ENCODE data around the gene TBC1D24. TPM values are rescaled to one million over a fixed set of nuclear protein-coding genes. Genes with fewer than 3 reads are reported as not detected.

TBC1D24 gene
- total and polyA plus RNA-seq, 9 of the 15 experiments (the other 6 are each of a cell fraction or from before 2014, with no cell fraction given): 1.7 to 22.6 (median 7.2) TPM

GRCh38 chr16:2473999-2474876 lies 689 bp upstream of the TBC1D24 start (continued):
- TF ChIP-seq POU5F1 (IDR thresholded peaks at IDR 0.05; ENCODE audit: borderline replicate concordance, low read depth, low read length, partially characterized antibody) (no peak), LARP7 (IDR thresholded peaks at IDR 0.05) (no peak), NCOA6 (IDR thresholded peaks at IDR 0.05) (0 out of 2 replicates have a peak, but pooled peaks have one; percentile 7), VEZF1 (CRISPR knock-in tag; IDR thresholded peaks at IDR 0.05) (no peak), HDGF (IDR thresholded peaks at IDR 0.05) (no peak), E2F6 (IDR thresholded peaks at IDR 0.05; ENCODE audit: borderline replicate concordance in 1 of 2, extremely low read depth in 1 of 2, insufficient read depth in 1 of 2, insufficient read length in 1 of 2, low read depth in 1 of 2, low read length in 1 of 2, poor library complexity in 1 of 2, severe bottlenecking in 1 of 2) (peak; percentile 95 to 98), ARID1B (IDR thresholded peaks at IDR 0.05) (no peak), ZNF75A (CRISPR knock-in tag; IDR thresholded peaks at IDR 0.05) (no peak), L3MBTL2 (IDR thresholded peaks at IDR 0.05) (peak; percentile 92), ZNF696 (CRISPR knock-in tag; conservative IDR thresholded peaks at IDR 0.05) (no peak), ARID2 (IDR thresholded peaks at IDR 0.05) (no peak), ASH1L (IDR thresholded peaks at IDR 0.05; ENCODE audit: borderline replicate concordance, low read depth, partially characterized antibody) (no peak), IFI16 (CRISPR knock-in tag; IDR thresholded peaks at IDR 0.05) (no peak), DACH1 (IDR thresholded peaks at IDR 0.05; ENCODE audit: partially characterized antibody) (no peak), GTF3C2 (IDR thresholded peaks at IDR 0.05; ENCODE audit: borderline replicate concordance, extremely low read depth, insufficient read length) (no peak), HMGN3 (IDR thresholded peaks at IDR 0.05; ENCODE audit: borderline replicate concordance, extremely low read depth, insufficient read length, low read depth, low read length) (peak; percentile 34), ZNF239 (CRISPR knock-in tag; IDR thresholded peaks at IDR 0.05) (no peak), ZNF232 (CRISPR knock-in tag; IDR thresholded peaks at IDR 0.05) (no peak)
